Fibroblast of lung (primary cell): Measurements from ENCODE around the gene NEURL1. TPM values are rescaled to one million over a fixed set of nuclear protein-coding genes. Genes with fewer than 3 reads are reported as not detected.

Source experiments
- DNase-seq, 2 donors: peaks; one replicate each; pipeline versions ENCODE4 v3.0.0 to v3.0.0-alpha.2; 2010; ENCODE audit warnings: low read depth in 2 of 2
- H2AFZ ChIP-seq: 2 replicates; pipeline ENCODE4 v1.5.1; 2012; ENCODE audit warnings: low read length, control low read depth, inconsistent platforms
- H3K27ac ChIP-seq: 2 replicates; pipeline ENCODE4 v1.5.1; 2011; ENCODE audit warnings: low read length, control low read depth; ENCODE audit not compliant: insufficient read depth
- H3K27me3 ChIP-seq: 2 replicates; pipeline ENCODE4 v1.5.1; 2011; ENCODE audit warnings: mild to moderate bottlenecking, low read length; ENCODE audit not compliant: control insufficient read depth, insufficient read depth
- H3K36me3 ChIP-seq: 2 replicates; pipeline ENCODE4 v1.5.1; 2011; ENCODE audit warnings: low read length; ENCODE audit not compliant: control insufficient read depth, insufficient read depth
- H3K4me1 ChIP-seq: 2 replicates; pipeline ENCODE4 v1.5.1; 2011; ENCODE audit warnings: low read length; ENCODE audit not compliant: control insufficient read depth, insufficient read depth; ENCODE audit errors: extremely low read depth
- H3K4me2 ChIP-seq: 2 replicates; pipeline ENCODE4 v1.5.1; 2011; ENCODE audit warnings: low read length, control low read depth; ENCODE audit not compliant: insufficient read depth; ENCODE audit errors: extremely low read depth
- H3K4me3 ChIP-seq, 4 experiments: fragments of 200-600 bp in 1 of 4; sonication (generic) in 1 of 4; replicated peaks in 1 of 4; 2 replicates each; pipeline ENCODE4 v1.5.1; 2011 to 2016; ENCODE audit warnings: low read length in 4 of 4, low read depth in 3 of 4, mild to moderate bottlenecking in 3 of 4, control low read depth in 2 of 4, inconsistent platforms in 1 of 4, mixed read lengths in 1 of 4; ENCODE audit not compliant: insufficient read depth in 1 of 4; ENCODE audit errors: control extremely low read depth in 1 of 4
- H3K79me2 ChIP-seq: 2 replicates; pipeline ENCODE4 v1.5.1; 2012; ENCODE audit warnings: mild to moderate bottlenecking, low read length, inconsistent platforms; ENCODE audit not compliant: control insufficient read depth, insufficient read depth
- H3K9ac ChIP-seq: 2 replicates; pipeline ENCODE4 v1.5.1; 2011; ENCODE audit warnings: mild to moderate bottlenecking, low read length, control low read depth; ENCODE audit not compliant: insufficient read depth
- H3K9me3 ChIP-seq: 2 replicates; pipeline ENCODE4 v1.5.1; 2012; ENCODE audit warnings: low read depth, low read length; ENCODE audit not compliant: control insufficient read depth, insufficient read depth
- H4K20me1 ChIP-seq: 2 replicates; pipeline ENCODE4 v1.5.1; 2011; ENCODE audit warnings: low read length; ENCODE audit not compliant: control insufficient read depth, insufficient read depth; ENCODE audit errors: extremely low read depth
- EZH2 ChIP-seq: IDR thresholded peaks from 2 replicates; pipeline ENCODE4 v1.5.1; 2012; ENCODE audit warnings: low read length, control low read depth, mild to moderate bottlenecking; ENCODE audit errors: missing control alignments
- polyA plus RNA-seq, 2 donors: library from polyadenylated mRNA; depleted of rRNA in 1 of 2; stranded (reverse) in 1 of 2; unstranded in 1 of 2; fragments of >200 nt; gene quantifications; 2 replicates each; pipeline ENCODE4 v1.2.1, GENCODE V29; 2011 to 2012; ENCODE audit warnings: missing spikeins in 1 of 2
- total RNA-seq: library from RNA; depleted of rRNA; stranded (reverse); fragments of >200 nt; gene quantifications from 2 replicates; pipeline ENCODE4 v1.2.1, GENCODE V29; 2014
- TF ChIP-seq, protein P1 (sequence below), 2 donors: IDR thresholded peaks in 1 of 2; conservative IDR thresholded peaks in 1 of 2; 1 replicate in 1 of 2; 2 replicates in 1 of 2; pipeline ENCODE4 v1.5.1; 2011 to 2012; ENCODE audit warnings: low read length in 2 of 2, control low read depth in 1 of 2, inconsistent platforms in 1 of 2, low read depth in 1 of 2, mild to moderate bottlenecking in 1 of 2

The NEURL1 gene
- total and polyA plus RNA-seq, 2 donors (not counting 1 experiment from before 2014, with no cell fraction given): 0.12 TPM; not detected in 1

GRCh38 chr10:103555712-103556111 lies 62.2 kb downstream of the NEURL1 start:
- Histone ChIP-seq H3K27ac (no peak overlapping the region), H2AFZ (no peak overlapping the region), H3K4me3 (peak overlapping the region in 1 of 4 experiments; percentile 9), H4K20me1 (no peaks in the 10 kb centered on the region), H3K79me2 (no peaks in the 10 kb centered on the region), H3K27me3 (peaks cover 17% of the 10 kb centered on the region), H3K4me1 (peaks cover 4% of the 10 kb centered on the region), H3K9ac (no peak overlapping the region), H3K4me2 (peak overlapping the region; percentile 35), H3K9me3 (no peaks in the 10 kb centered on the region), H3K36me3 (no peaks in the 10 kb centered on the region)
- DNase-seq: no peak
- TF ChIP-seq EZH2: no peak
- TF ChIP-seq, protein P1, sequence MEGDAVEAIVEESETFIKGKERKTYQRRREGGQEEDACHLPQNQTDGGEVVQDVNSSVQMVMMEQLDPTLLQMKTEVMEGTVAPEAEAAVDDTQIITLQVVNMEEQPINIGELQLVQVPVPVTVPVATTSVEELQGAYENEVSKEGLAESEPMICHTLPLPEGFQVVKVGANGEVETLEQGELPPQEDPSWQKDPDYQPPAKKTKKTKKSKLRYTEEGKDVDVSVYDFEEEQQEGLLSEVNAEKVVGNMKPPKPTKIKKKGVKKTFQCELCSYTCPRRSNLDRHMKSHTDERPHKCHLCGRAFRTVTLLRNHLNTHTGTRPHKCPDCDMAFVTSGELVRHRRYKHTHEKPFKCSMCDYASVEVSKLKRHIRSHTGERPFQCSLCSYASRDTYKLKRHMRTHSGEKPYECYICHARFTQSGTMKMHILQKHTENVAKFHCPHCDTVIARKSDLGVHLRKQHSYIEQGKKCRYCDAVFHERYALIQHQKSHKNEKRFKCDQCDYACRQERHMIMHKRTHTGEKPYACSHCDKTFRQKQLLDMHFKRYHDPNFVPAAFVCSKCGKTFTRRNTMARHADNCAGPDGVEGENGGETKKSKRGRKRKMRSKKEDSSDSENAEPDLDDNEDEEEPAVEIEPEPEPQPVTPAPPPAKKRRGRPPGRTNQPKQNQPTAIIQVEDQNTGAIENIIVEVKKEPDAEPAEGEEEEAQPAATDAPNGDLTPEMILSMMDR (conservative IDR thresholded peaks at IDR 0.05 in 1 of 2, IDR thresholded peaks at IDR 0.05 in 1 of 2; ENCODE audit: low read depth in 1 of 2, low read length in 2 of 2): no peak

GRCh38 chr10:103556383-103557007 lies 63.0 kb downstream of the NEURL1 start:
- no peak overlapping the region for H2AFZ ChIP-seq
- H3K9me3 ChIP-seq: no peaks in the 10 kb centered on the region
- H4K20me1 ChIP-seq: no peaks in the 10 kb centered on the region
- peaks cover 4% of the 10 kb centered on the region for H3K4me1 ChIP-seq
- no peak overlapping the region for H3K4me2 ChIP-seq
- H3K27me3 ChIP-seq: peaks cover 17% of the 10 kb centered on the region
- no peak overlapping the region for H3K27ac ChIP-seq
- no peak for DNase-seq
- H3K36me3 ChIP-seq: no peaks in the 10 kb centered on the region
- H3K4me3 ChIP-seq: no peak overlapping the region
- no peak overlapping the region for H3K9ac ChIP-seq
- no peaks in the 10 kb centered on the region for H3K79me2 ChIP-seq
- no peak for TF ChIP-seq EZH2
- TF ChIP-seq, protein P1 (conservative IDR thresholded peaks at IDR 0.05 in 1 of 2, IDR thresholded peaks at IDR 0.05 in 1 of 2; ENCODE audit: low read depth in 1 of 2, low read length in 2 of 2): no peak

DNA sequence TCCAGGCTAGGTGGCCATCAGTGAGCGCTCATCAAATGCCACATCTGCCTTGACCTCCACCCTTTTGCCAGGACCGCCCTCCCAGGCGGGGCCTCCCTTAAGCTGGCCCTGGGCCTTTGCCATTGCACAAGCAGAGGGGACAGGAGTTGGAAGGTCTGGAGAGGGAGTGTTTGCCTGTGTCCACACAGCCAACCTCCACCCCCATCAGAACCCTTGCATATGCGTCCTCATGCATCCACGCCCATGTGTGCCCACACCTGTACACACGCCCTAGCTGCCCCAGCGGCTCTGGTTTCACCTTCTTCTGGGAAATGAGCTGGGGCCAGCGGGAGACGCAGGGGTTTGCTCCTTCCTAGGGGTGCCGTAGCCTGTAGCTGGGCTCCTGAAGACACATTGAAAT lies 64.0 kb downstream of the NEURL1 start:
- peaks cover 4% of the 10 kb centered on the region for H3K4me1 ChIP-seq
- DNase-seq: no peak

More for the DNA sequence above, 64.0 kb downstream of the NEURL1 start:
- Histone ChIP-seq H3K4me2 (no peak overlapping the region), H3K27ac (no peak overlapping the region), H3K4me3 (no peak overlapping the region), H3K9me3 (no peaks in the 10 kb centered on the region), H3K27me3 (peaks cover 13% of the 10 kb centered on the region), H3K79me2 (no peaks in the 10 kb centered on the region), H2AFZ (no peak overlapping the region), H4K20me1 (no peaks in the 10 kb centered on the region), H3K36me3 (no peaks in the 10 kb centered on the region), H3K9ac (no peak overlapping the region)
- no peak for TF ChIP-seq EZH2
- TF ChIP-seq, protein P1 (conservative IDR thresholded peaks at IDR 0.05 in 1 of 2, IDR thresholded peaks at IDR 0.05 in 1 of 2; ENCODE audit: low read depth in 1 of 2, low read length in 2 of 2): no peak
